ENCODE measurements around the gene FOXN3.

FOXN3 gene

GRCh38 chr14:89196545-89196944, 220.5 kb downstream of the FOXN3 start:
- no peak for DNase-seq (ENCODE audit: insufficient read length, low spot score)
- TF ChIP-seq POLR2A (IDR thresholded peaks at IDR 0.05; ENCODE audit: low read depth, low read length) = no peak
- no peak for FAIRE-seq

DNA sequence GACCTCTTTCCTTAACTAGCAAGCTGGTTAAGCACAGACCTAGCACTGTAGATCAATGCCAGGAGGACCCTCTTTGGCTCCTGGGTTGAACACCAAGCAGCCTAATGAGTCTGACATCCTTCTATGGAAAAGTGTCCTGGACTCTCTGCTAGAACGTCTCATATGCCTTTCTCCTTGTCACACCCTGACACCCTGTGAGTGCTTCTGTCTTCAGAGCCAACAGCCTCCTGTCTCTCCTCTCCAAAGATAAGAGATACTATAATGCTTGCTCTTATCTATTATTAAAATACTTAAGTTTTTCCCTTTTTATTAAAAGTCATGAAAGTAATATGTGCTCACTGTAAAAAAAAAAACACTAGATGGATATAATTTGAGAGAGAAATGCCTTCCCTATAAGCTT, 222.7 kb downstream of the FOXN3 start:
- no peak for TF ChIP-seq POLR2A (IDR thresholded peaks at IDR 0.05; ENCODE audit: low read depth, low read length)
- FAIRE-seq = no peak
- no peak for DNase-seq (ENCODE audit: insufficient read length, low spot score)

DNA sequence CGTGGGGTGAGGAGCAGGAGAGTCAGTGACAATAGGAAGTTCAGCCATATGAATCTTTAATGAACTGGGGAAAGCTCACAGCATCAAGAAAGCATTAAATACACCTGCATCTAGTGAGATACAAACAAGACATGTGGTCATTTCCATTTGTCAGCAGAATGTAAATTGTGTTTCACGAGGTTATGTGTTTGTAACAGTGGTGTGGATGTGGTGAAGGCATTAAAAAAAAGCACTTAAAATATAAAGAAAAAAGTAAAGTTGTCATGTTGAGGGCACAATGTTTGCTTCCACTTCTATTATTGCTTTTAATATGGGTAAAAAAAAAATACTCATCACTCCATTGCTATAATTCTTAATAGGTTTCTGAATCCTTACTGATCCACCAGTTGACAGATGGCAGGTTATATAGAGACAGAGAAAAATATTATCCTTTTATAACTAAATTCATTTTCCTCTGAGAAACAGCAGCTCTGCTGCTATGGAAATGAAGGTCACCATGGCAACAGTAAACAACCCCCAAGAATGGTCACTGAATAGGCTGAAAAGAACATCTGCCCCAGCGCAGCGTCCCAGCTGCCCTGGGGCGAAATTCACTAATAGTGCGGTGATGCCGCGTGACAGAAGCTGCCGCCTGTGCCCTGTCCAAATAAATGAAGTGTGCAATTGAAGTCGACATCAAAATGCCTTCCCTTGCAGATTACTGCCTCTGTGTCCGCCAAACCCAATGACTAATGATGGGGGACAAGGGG, 226.1 kb downstream of the FOXN3 start:
- no peak for TF ChIP-seq POLR2A (IDR thresholded peaks at IDR 0.05; ENCODE audit: low read depth, low read length)
- FAIRE-seq = no peak
- no peak for DNase-seq (ENCODE audit: insufficient read length, low spot score)

- DNase-seq (ENCODE audit: insufficient read length, low spot score) = no peak
- no peak for FAIRE-seq
- no peak for TF ChIP-seq POLR2A (IDR thresholded peaks at IDR 0.05; ENCODE audit: low read depth, low read length)
Observed at GRCh38 chr14:89188492-89188891, 228.5 kb downstream of the FOXN3 start.

- DNase-seq (ENCODE audit: insufficient read length, low spot score) (no peak), FAIRE-seq (no peak)
- no peak for TF ChIP-seq POLR2A (IDR thresholded peaks at IDR 0.05; ENCODE audit: low read depth, low read length)
Observed at GRCh38 chr14:89187501-89187900, 229.5 kb downstream of the FOXN3 start.

DNA sequence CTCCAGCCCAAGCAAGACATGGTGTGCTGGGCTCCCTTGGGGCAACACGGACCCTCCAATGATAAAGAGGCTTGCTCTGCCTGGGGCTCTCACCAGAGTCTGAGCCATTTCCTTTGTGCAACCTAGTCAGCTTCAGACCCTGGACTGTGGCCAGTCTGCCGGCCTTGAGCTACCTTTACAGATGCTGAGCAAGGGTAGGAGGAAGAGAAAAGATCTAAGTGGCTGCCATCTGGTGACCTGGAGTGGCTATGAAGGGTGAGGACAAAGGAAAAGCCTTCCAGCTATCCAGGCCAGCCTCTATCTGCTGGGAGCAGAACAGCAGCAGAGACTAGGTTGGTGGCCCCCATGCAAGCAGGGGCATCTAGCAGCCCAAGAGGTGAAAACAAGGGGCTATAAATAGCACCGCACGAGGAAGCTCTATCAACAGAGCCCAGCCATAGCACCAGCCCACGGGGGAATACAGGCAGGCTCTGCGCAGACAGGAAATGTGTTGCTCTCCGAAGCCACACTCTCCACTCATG, 230.1 kb downstream of the FOXN3 start:
- TF ChIP-seq POLR2A (IDR thresholded peaks at IDR 0.05; ENCODE audit: low read depth, low read length) = no peak
- FAIRE-seq (no peak), DNase-seq (ENCODE audit: insufficient read length, low spot score) (no peak)

DNA sequence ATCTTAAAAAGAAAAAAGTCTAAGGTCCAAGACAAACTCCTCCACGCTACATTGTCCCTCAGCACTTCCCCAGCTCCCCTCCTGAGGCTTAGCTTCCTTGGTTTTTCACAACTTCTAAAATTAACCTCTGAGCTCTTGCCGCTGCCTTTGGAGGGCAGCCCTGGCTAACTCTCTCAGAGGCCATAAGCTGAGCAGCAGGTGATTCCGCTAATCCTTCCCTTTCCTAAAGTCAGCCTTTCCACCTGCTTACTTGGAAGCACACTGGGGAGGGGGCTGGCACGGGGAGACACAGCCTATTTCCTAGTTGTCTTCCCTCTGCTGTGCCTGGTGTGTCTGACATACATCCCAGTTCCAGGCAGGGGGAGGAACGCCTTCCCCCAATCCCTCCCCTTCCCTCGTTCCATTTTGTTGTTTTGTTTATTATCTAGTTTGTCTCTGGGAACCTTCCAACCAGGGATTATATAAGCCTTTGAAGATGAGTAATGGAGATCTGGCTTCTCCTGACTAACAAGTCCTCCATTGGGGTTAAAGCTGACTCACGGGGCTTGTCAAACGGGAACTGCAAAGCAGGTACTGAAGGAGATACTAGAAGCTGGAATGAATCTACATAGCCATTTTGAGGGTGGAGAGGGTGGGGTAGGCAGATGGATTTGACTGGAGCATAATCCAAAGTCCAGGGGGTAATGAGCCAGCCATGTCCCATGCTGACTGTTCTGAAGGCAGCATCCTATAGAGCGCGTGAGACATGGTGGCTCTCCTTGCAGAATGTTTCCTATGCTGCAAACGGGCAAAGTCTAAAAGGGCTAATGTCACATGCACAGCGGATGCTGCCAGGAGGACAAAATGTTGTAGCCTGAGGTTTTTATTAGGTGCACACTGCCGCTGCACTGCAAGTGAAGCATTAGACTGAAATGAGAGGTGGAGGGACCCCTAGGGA, 230.8 kb downstream of the FOXN3 start:
- no peak for FAIRE-seq
- peak; percentile 5 for DNase-seq (ENCODE audit: insufficient read length, low spot score)

GRCh38 chr14:89184952-89185351, 232.1 kb downstream of the FOXN3 start:
- FAIRE-seq (no peak), DNase-seq (ENCODE audit: insufficient read length, low spot score) (no peak)
- TF ChIP-seq POLR2A (IDR thresholded peaks at IDR 0.05; ENCODE audit: low read depth, low read length) = no peak

More for the DNA sequence above, 230.8 kb downstream of the FOXN3 start:
- TF ChIP-seq POLR2A (IDR thresholded peaks at IDR 0.05; ENCODE audit: low read depth, low read length) = no peak

- DNase-seq (ENCODE audit: insufficient read length, low spot score) (no peak), FAIRE-seq (no peak)
- TF ChIP-seq POLR2A (IDR thresholded peaks at IDR 0.05; ENCODE audit: low read depth, low read length) = no peak
Observed at GRCh38 chr14:89182326-89182725, 234.7 kb downstream of the FOXN3 start.

DNA sequence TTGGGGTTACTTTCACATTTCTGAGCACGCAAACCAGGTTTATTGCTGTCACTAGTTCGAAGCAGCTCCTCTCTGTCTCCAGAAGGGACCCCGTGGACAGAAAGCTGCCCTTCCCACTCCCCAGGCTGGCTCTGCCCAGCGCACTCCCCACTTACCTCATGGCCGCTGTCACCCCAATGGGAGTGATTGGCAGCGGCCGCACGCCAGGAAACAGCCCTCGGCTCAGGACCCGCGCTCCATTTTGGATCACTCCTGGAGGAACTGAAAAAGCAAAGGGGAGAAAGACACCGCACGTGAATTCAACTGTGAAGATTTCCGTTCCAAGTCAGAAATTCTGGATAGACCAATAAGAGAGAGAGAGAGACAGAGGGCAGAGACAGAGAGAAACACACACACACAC, 236.5 kb downstream of the FOXN3 start:
- FAIRE-seq (no peak), DNase-seq (ENCODE audit: insufficient read length, low spot score) (no peak)
- TF ChIP-seq POLR2A (IDR thresholded peaks at IDR 0.05; ENCODE audit: low read depth, low read length) = no peak

GRCh38 chr14:89179891-89180404, 237.1 kb downstream of the FOXN3 start:
- TF ChIP-seq POLR2A (IDR thresholded peaks at IDR 0.05; ENCODE audit: low read depth, low read length) = no peak
- DNase-seq (ENCODE audit: insufficient read length, low spot score) = no peak
- no peak for FAIRE-seq

DNA sequence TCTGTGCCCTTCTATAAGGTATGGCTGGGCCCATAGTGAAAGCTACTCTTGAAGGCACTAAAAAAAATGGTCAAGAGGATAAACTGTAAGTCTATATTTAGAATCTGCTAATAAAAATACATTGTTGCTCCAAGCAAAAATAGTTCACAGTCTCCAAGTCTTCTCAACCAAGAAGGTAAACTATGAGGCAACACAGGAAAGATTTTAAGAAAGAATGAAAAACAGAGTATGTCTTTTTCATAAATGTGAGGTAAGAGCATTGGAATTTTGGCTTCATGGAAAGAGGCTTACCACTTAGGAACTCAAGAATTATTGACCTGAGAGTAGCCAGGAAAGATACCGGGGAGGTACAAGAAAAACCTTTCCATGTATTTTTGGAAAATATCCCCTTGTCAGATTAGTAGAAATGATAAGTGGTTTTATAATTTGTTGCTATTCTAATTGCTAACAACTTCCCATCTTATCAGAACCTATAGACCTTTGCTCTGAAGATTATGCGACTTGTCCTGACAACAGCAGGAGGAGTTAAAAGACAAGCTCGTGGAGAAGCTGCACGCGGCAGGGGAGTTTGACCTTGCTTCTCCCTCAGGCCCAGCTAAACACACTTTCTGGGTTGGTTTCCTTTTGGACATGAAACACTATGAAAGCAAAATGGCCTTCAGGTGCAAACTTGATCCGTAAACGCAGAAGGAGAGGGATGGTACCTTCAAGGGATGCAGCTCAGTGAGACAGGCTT, 238.1 kb downstream of the FOXN3 start:
- FAIRE-seq = no peak
- TF ChIP-seq POLR2A (IDR thresholded peaks at IDR 0.05; ENCODE audit: low read depth, low read length) = no peak
- DNase-seq (ENCODE audit: insufficient read length, low spot score) = no peak

DNA sequence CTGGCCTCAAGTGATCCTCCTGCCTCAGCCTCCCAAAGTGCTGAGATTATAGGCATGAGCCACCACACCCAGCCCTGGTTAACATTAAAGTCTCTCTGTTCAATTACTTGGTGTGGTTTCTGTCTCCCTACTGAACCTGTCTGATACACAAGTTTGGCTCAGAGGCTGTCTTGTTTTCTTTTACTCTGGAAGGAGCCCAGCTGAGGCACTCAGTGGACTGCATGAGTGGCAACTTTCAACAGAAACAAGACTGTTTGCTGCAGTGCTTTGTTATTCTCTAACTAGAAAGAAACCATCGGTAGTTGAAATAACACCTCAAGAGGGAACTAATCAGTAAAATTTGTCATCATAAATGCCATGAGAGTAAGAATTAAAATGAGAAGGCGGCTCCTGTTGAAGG, 238.7 kb downstream of the FOXN3 start:
- FAIRE-seq (no peak), DNase-seq (ENCODE audit: insufficient read length, low spot score) (no peak)

More for the DNA sequence above, 238.7 kb downstream of the FOXN3 start:
- TF ChIP-seq POLR2A (IDR thresholded peaks at IDR 0.05; ENCODE audit: low read depth, low read length) = no peak
